Daoy (cell line): Measurements from ENCODE around the gene LENEP. TPM values are rescaled to one million over a fixed set of nuclear protein-coding genes. Genes with fewer than 3 reads are reported as not detected.

Experiments used
- total RNA-seq: library from RNA; depleted of rRNA; stranded (reverse); fragments of >200 nt; shearing (Covaris generic); gene quantifications from 2 replicates; pipeline ENCODE4 v1.2.3, GENCODE V29; 2014; rRNA removed

LENEP gene
- total RNA-seq, 1 experiment from 2014 or later = not detected

Other genes with a start within 250 kb of the LENEP start
- gene KCNN3, start 123.3 kb upstream of the LENEP start, total RNA-seq = 9.1 and 16.8 TPM in 2 replicates
- 3.8 and 5.7 TPM in 2 replicates for gene PMVK, start 56.9 kb upstream of the LENEP start, total RNA-seq
- 10.5 and 10.9 TPM in 2 replicates for gene PBXIP1, start 37.5 kb upstream of the LENEP start, total RNA-seq
- gene PYGO2, start 31.8 kb upstream of the LENEP start, total RNA-seq = 21.8 and 24.3 TPM in 2 replicates
- gene SHC1, start 22.8 kb upstream of the LENEP start, total RNA-seq = 112 and 126 TPM in 2 replicates
- gene CKS1B, start 18.9 kb upstream of the LENEP start, total RNA-seq = 362 and 379 TPM in 2 replicates
- gene FLAD1, start 10.2 kb upstream of the LENEP start, total RNA-seq = 48.1 and 51.2 TPM in 2 replicates
- 11.7 and 14.8 TPM in 2 replicates for gene ZBTB7B, start 9.2 kb downstream of the LENEP start, total RNA-seq
- gene DCST2, start 40.2 kb downstream of the LENEP start, total RNA-seq = not detected in 2 replicates
- not detected in 2 replicates for gene DCST1, start 40.2 kb downstream of the LENEP start, total RNA-seq
- gene ADAM15, start 57.7 kb downstream of the LENEP start, total RNA-seq = 44.5 and 46.2 TPM in 2 replicates
- gene EFNA4, start 70.2 kb downstream of the LENEP start, total RNA-seq = 10.6 and 16.7 TPM in 2 replicates
- gene EFNA3, start 85.3 kb downstream of the LENEP start, total RNA-seq = 1.1 and 2.4 TPM in 2 replicates
- 24.6 and 34.5 TPM in 2 replicates for gene EFNA1, start 134.3 kb downstream of the LENEP start, total RNA-seq
- gene SLC50A1, start 142.3 kb downstream of the LENEP start, total RNA-seq = 14.9 and 28.7 TPM in 2 replicates
- gene DPM3, start 146.9 kb downstream of the LENEP start, total RNA-seq = 5.0 and 66.4 TPM in 2 replicates
- 123 and 131 TPM in 2 replicates for gene KRTCAP2, start 179.7 kb downstream of the LENEP start, total RNA-seq
- 0.63 and 1.9 TPM in 2 replicates for gene TRIM46, start 180.3 kb downstream of the LENEP start, total RNA-seq
- 2.9 and 3.2 TPM in 2 replicates for gene THBS3, start 214.3 kb downstream of the LENEP start, total RNA-seq
- 81.3 and 96.7 TPM in 2 replicates for gene MTX1, start 215.1 kb downstream of the LENEP start, total RNA-seq